Tibial nerve (tissue), 4 donors: ENCODE data around the gene ZFYVE9. TPM values are rescaled to one million over a fixed set of nuclear protein-coding genes. Genes with fewer than 3 reads are reported as not detected.
"Not testable (repeated sequence)": the region's sequence is repeated elsewhere in the genome, so short reads cannot be mapped to it uniquely, and the experiment has no call there.

ENCODE experiments used
- DNase-seq, 2 donors: peaks; one replicate each; pipeline ENCODE4 v3.0.0-alpha.2; 2019; ENCODE audit warnings: low spot score in 2 of 2
- H3K27ac ChIP-seq, 4 donors: fragments of 200-600 bp; sonication (generic) in 3 of 4; one replicate each; pipeline ENCODE4 v1.5.1; 2017 to 2019; ENCODE audit warnings: mild to moderate bottlenecking in 1 of 4
- H3K27me3 ChIP-seq, 2 donors: fragments of 200-600 bp; sonication (generic) in 1 of 2; one replicate each; pipeline versions ENCODE4 v1.5.1 to v1.6.0; 2017 to 2019
- H3K36me3 ChIP-seq, 3 donors: fragments of 200-600 bp; sonication (generic); one replicate each; pipeline ENCODE4 v1.5.1; 2018 to 2019
- H3K4me1 ChIP-seq, 4 donors: fragments of 200-600 bp; sonication (generic) in 3 of 4; one replicate each; pipeline ENCODE4 v1.5.1; 2017 to 2019
- H3K4me3 ChIP-seq, 4 donors: fragments of 200-600 bp; sonication (generic) in 3 of 4; one replicate each; pipeline ENCODE4 v1.5.1; 2017 to 2019; ENCODE audit warnings: mild to moderate bottlenecking in 1 of 4, moderate library complexity in 1 of 4
- H3K9me3 ChIP-seq, 4 donors: fragments of 200-600 bp; sonication (generic) in 3 of 4; one replicate each; pipeline ENCODE4 v1.5.1; 2017 to 2019
- CTCF ChIP-seq, 5 experiments: fragments of 200-600 bp in 3 of 5; fragments of 450-650 bp in 2 of 5; sonication (generic) in 3 of 5; IDR thresholded peaks; one replicate each; pipeline ENCODE4 v1.5.1; 2016 to 2019; ENCODE audit warnings: antibody characterized with exemption in 5 of 5, mild to moderate bottlenecking in 3 of 5, moderate library complexity in 2 of 5
- EP300 ChIP-seq, 2 donors: sonication (generic); formaldehyde crosslinking; IDR thresholded peaks; one replicate each; pipeline ENCODE4 v1.6.1; 2017; ENCODE audit warnings: antibody characterized with exemption in 2 of 2, mild to moderate bottlenecking in 1 of 2
- POLR2A ChIP-seq, 2 donors: fragments of 450-650 bp; IDR thresholded peaks; one replicate each; pipeline ENCODE4 v1.6.1; 2017; ENCODE audit warnings: antibody characterized with exemption in 2 of 2, mild to moderate bottlenecking in 2 of 2, moderate library complexity in 2 of 2
- WGBS, 2 donors: methylation state at CpG; one replicate each; pipeline ENCODE4 v1.1.5; 2018; 5-methylcytosine and 5-hydroxymethylcytosine counted together
- total RNA-seq, 4 donors: library from RNA; depleted of rRNA; stranded (reverse); fragments of >200 nt; gene quantifications; one replicate each; pipeline ENCODE4 v1.1.0, GENCODE V29; 2016

ZFYVE9 gene
- total RNA-seq = 10 to 100 TPM; 29.1 to 39.6 (median 35.0) TPM

GRCh38 chr1:52141513-52142219 lies at the start of gene ZFYVE9:
Gene ZFYVE9, plus strand, starts transcription at chr1:52142089. Its CDS starts 91,118 bp downstream, at chr1:52233207.
- TF ChIP-seq CTCF (IDR thresholded peaks at IDR 0.05) (peak; percentile 58 to 96 (median 92)), POLR2A (IDR thresholded peaks at IDR 0.05) (peak in 1 of 2 donors; percentile 32), EP300 (IDR thresholded peaks at IDR 0.05) (no peak)
- Histone ChIP-seq H3K27me3 (no peaks in the 10 kb centered on the region), H3K27ac (peak within 1 kb of the TSS; percentile 86 to 97 (median 96)), H3K4me1 (peaks cover 0 to 52% (median 8%) of the 10 kb centered on the region in 4 donors), H3K4me3 (peak within 1 kb of the TSS; percentile 72 to 83 (median 76)), H3K9me3 (no peaks in the 10 kb centered on the region), H3K36me3 (no peaks in the 10 kb centered on the region)
- 1% methylated on average over 21 to 27 of the region's 72 CpGs for WGBS, 2 donors
- peak; percentile 29 to 36 for DNase-seq

- not testable (repeated sequence) for H3K27ac ChIP-seq, H3K9me3 ChIP-seq, H3K27me3 ChIP-seq, DNase-seq, H3K4me3 ChIP-seq, H3K4me1 ChIP-seq
- WGBS, 2 donors = 84 to 96% methylated on average over 7 of the region's 7 CpGs
- peaks cover 0 to 41% (median 0%) of the 10 kb centered on the region in 3 donors for H3K36me3 ChIP-seq
Measured at GRCh38 chr1:52094300-52094699, 47.6 kb upstream of the ZFYVE9 start.

- Histone ChIP-seq H3K27me3 (no peaks in the 10 kb centered on the region), H3K9me3 (no peaks in the 10 kb centered on the region), H3K36me3 (peaks cover 0 to 26% (median 0%) of the 10 kb centered on the region in 3 donors), H3K27ac (no peak overlapping the region), H3K4me1 (no peaks in the 10 kb centered on the region), H3K4me3 (no peak overlapping the region)
- 69 to 81% methylated on average over 8 of the region's 8 CpGs for WGBS, 2 donors
- DNase-seq = no peak
- TF ChIP-seq CTCF (IDR thresholded peaks at IDR 0.05) = no peak
- no peak for TF ChIP-seq POLR2A (IDR thresholded peaks at IDR 0.05)
- no peak for TF ChIP-seq EP300 (IDR thresholded peaks at IDR 0.05)
Measured at GRCh38 chr1:52096216-52096615, 45.7 kb upstream of the ZFYVE9 start.

- H3K36me3 ChIP-seq = peaks cover 0 to 5% (median 0%) of the 10 kb centered on the region in 3 donors
- WGBS, 2 donors = 46 to 50% methylated on average over 8 of the region's 8 CpGs
Measured at GRCh38 chr1:52098139-52098871, 43.6 kb upstream of the ZFYVE9 start.

More at GRCh38 chr1:52098139-52098871, 43.6 kb upstream of the ZFYVE9 start:
- DNase-seq = no peak
- Histone ChIP-seq H3K4me3 (no peak overlapping the region), H3K27me3 (no peaks in the 10 kb centered on the region), H3K4me1 (no peaks in the 10 kb centered on the region), H3K9me3 (no peaks in the 10 kb centered on the region), H3K27ac (no peak overlapping the region)
- TF ChIP-seq CTCF (IDR thresholded peaks at IDR 0.05) = no peak
- TF ChIP-seq POLR2A (IDR thresholded peaks at IDR 0.05) = no peak
- TF ChIP-seq EP300 (IDR thresholded peaks at IDR 0.05) = no peak
